ENCODE measurements around the gene SH2D3A.
"Not testable (repeated sequence)": the region's sequence is repeated elsewhere in the genome, so short reads cannot be mapped to it uniquely, and the experiment has no call there.

- TF ChIP-seq CTCF, POLR2A (IDR thresholded peaks at IDR 0.05): not testable (repeated sequence)
Measured at GRCh38 chr19:6748543-6748942, 18.7 kb downstream of the SH2D3A start.

Data from thyroid gland (tissue), 4 donors.